Measurements from ENCODE around the gene UGT1A7. TPM values are rescaled to one million over a fixed set of nuclear protein-coding genes. Genes with fewer than 3 reads are reported as not detected.
"Not testable (repeated sequence)": the region's sequence is repeated elsewhere in the genome, so short reads cannot be mapped to it uniquely, and the experiment has no call there.

Gene UGT1A7
- total RNA-seq, 2 experiments from 2014 or later = not detected

DNA sequence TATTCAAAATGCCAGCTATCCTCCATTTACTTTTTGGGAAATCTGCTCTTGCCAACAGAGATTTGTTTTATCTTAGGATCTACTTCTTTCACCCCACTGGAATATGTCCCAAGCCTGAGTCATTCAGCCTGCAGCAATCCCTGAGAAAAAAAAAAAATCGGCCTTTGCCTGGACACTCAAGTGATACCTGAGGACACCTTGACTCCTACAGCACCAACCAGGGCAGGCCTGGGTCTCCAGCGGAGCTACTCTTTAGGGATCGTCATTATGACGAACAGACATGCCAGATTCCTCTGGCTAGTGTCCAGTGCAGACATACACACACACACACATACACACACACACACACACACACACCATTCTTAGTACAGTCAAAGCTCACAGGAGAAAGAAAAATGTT is 8.7 kb downstream of the UGT1A7 start:
- no peak for ATAC-seq
- CTCF ChIA-PET = no interaction called here
- H3K27me3 Mint-ChIP-seq = peaks cover 27% of the 10 kb centered on the region
- no peaks in the 10 kb centered on the region for H3K36me3 Mint-ChIP-seq
- DNase-seq = no peak
- H3K9me3 Mint-ChIP-seq (ENCODE audit: low read depth) = no peaks in the 10 kb centered on the region
- no peak overlapping the region for H3K27ac Mint-ChIP-seq
- H3K4me3 Mint-ChIP-seq = no peak overlapping the region
- no peaks in the 10 kb centered on the region for H3K4me1 Mint-ChIP-seq

DNA sequence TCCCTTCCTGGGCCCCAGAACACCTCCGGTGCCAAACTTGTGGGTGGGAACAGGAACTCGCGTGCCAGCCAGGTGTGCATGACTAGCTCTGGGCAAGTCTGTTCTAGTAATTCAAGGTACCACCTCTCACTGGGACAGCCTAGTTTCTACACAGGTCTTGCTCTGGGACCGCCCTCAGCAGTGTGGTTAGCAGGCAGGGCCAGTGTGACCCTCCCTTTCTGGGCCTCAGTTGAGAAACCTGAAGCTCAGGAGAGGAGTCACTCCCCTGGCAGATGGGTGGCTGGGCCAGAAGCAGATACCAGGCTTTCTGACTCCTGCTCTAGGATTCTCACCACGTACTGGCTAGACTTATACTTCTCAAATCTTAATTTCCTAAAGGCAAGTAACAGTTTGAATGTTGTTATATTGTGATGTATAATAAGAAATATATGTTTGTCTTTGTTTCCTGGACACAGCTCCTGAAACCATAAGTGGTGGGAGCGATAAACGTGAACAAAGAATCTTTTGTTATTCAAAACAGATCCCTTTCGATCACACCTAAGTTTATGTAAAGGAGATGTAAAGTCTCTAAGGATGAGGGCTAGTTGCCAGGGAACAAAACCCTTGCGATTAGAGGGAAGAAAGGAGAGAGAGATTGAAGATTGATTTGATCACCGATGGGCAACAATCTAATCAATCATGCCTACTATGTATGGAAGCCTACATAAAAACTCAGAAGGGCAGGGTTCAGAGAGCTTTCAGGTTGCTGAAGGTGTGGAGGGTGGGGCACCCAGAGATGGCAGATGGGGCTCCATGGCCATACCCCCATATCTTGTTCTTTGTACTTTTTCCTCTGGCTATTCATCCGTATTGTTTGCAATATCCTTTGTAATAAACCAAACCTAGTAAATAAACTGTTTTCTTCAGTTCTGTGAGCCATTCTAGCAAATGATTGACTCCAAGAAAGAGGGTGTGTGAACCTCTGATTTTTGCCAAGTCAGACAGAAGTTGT is 10.0 kb downstream of the UGT1A7 start:
- no peaks in the 10 kb centered on the region for H3K4me1 Mint-ChIP-seq
- H3K4me3 Mint-ChIP-seq = no peak overlapping the region
- H3K36me3 Mint-ChIP-seq = no peaks in the 10 kb centered on the region
- ATAC-seq = no peak
- CTCF ChIA-PET = interaction anchor here (1.4 kb wide), 1 partner anchor 137 kb away, joined by 3 read pairs; no protein-coding TSS in a partner anchor
- no peaks in the 10 kb centered on the region for H3K9me3 Mint-ChIP-seq (ENCODE audit: low read depth)
- DNase-seq = no peak
- H3K27ac Mint-ChIP-seq = no peak overlapping the region
- H3K27me3 Mint-ChIP-seq = peaks cover 31% of the 10 kb centered on the region

DNA sequence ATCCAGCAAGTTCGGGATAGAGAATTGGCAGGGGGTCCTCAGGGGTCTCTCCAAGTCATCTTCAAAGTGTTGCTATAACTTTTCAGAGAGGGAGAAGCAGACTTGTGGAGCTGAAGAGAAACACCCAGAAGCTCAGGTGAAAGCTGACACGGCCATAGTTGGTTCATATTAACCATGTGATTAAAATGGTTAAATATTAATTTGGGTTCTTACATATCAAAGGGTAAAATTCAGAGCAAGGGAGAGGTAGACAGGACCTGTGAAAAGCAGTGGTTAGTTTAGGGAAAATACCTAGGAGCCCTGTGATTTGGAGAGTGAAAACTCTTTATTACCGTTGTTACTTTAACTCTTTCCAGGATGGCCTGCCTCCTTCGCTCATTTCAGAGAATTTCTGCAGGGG is 10.9 kb downstream of the UGT1A7 start, which contains the start of gene UGT1A6:
UGT1A6 (plus strand) TSS at position 243 of the 400 bp plus-strand sequence; CDS start at position 358, 115 bp downstream.
- DNase-seq (no peak), ATAC-seq (no peak)
- Mint-ChIP-seq H3K4me3 (no peak within 1 kb of the TSS), H3K9me3 (ENCODE audit: low read depth) (no peaks in the 10 kb centered on the region), H3K27ac (no peak within 1 kb of the TSS), H3K36me3 (no peaks in the 10 kb centered on the region), H3K4me1 (no peaks in the 10 kb centered on the region), H3K27me3 (peaks cover 38% of the 10 kb centered on the region)
- CTCF ChIA-PET = no interaction called here

DNA sequence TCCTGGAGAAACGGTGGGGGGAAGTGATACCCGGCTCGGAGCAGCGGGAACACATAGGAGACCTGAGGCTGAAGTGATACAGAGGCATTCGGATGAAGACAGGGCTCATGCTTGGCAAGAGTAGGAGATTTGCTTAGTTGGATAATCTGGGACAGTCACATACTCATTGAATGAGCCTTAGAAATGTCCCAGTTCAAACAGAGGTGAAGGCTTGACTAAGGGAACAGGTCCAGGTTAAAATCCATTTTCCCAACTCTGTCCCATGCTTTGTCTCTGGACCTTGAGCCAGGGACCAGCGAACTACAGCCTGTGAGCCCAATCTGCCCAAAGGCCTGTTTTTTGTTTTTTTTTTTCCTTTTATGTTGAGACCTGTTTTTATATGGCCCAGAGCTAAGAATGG is 12.3 kb downstream of the UGT1A7 start:
- no peak for ATAC-seq
- Mint-ChIP-seq H3K4me3 (no peak overlapping the region), H3K9me3 (ENCODE audit: low read depth) (no peaks in the 10 kb centered on the region), H3K27ac (no peak overlapping the region), H3K4me1 (no peaks in the 10 kb centered on the region), H3K36me3 (no peaks in the 10 kb centered on the region), H3K27me3 (peaks cover 40% of the 10 kb centered on the region)
- CTCF ChIA-PET = no interaction called here
- no peak for DNase-seq

DNA sequence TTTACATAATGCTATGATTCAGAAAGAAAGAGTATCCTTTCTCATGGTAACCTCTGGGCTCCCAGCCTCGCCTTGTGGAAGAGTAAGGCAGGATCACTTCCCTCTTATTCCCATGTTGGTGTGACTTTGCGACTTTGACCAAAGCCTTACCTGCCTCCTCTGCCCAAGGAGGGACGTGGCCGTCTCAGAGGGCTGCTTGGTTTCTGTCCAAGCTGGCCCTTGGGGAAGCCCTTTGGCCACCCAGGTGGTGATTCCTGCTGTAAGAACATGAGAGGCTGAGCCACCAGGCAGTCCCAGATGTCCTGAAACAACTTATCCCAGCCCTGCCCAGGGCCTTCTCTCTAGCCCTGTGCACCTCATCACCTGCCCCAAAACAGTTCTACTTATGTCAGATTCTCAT is 17.0 kb downstream of the UGT1A7 start:
- Mint-ChIP-seq H3K27me3 (peaks cover 42% of the 10 kb centered on the region), H3K9me3 (ENCODE audit: low read depth) (no peaks in the 10 kb centered on the region), H3K36me3 (no peaks in the 10 kb centered on the region), H3K4me3 (no peak overlapping the region), H3K27ac (no peak overlapping the region), H3K4me1 (no peaks in the 10 kb centered on the region)
- DNase-seq (no peak), ATAC-seq (no peak)
- CTCF ChIA-PET = interaction anchor here (1.3 kb wide), 1 partner anchor 163 kb away, joined by 3 read pairs; no protein-coding TSS in a partner anchor

DNA sequence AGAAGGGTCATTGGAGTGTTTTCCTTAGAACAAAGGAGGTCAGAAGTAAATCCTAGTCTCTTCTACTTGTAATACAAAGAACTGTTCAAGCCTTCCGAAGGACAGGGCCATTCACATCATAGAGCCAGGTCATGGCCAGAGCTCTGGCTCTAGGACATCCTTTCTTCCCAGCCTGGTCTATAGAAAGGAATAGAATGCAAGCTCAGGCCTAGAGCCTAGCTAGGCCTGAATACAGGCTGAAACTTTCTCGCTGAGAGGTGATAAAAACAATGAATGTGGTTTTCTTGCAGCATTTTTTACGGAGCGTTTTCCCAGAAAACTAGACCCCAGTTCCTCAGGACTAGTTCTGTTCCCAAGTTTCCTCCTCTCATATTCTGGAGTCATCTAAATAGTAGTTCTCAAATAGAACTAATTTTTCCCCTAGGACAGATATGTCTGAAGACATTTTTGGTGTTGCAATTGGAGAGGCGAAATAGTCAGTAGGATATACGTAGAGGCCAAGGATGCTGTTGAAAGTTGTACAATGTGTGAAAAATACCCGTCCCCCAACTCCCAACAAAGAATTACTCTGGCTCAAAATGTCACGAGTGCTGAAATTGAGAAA is 17.8 kb downstream of the UGT1A7 start:
- DNase-seq (no peak), ATAC-seq (no peak)
- Mint-ChIP-seq H3K27ac (no peak overlapping the region), H3K9me3 (ENCODE audit: low read depth) (no peaks in the 10 kb centered on the region), H3K36me3 (no peaks in the 10 kb centered on the region), H3K4me1 (no peaks in the 10 kb centered on the region), H3K4me3 (no peak overlapping the region), H3K27me3 (peaks cover 41% of the 10 kb centered on the region)
- CTCF ChIA-PET = interaction anchor here (1.3 kb wide), 1 partner anchor 162 kb away, joined by 3 read pairs; no protein-coding TSS in a partner anchor

DNA sequence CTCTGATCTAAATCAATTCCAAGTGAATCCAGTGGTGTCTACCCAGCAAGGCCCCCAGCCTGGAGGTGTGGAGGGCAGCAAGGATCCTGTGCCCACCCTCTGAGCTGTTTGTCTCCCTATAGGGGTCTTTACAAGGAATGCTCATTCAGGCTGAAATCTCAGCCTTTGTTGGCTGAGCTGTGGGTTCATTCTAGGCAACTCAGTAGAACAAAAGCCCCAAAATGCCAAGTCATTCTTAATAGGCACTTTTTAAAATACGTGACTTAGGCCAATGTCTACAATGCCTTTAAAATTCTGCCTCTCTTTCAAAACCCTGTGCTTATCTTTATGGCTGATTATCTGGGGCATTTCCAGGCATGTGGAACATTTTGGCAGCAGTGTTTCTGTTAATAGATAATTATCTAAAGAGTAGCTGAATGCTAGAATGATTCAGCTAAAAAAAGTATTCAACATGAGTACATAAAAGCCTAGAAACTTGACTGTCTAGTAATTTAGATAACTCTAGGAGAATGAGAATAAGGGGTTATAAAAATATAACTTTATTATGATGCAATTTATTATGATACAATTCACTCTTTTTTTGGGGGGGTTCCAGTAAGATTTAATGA is 18.4 kb downstream of the UGT1A7 start:
- no peaks in the 10 kb centered on the region for H3K4me1 Mint-ChIP-seq
- H3K36me3 Mint-ChIP-seq = no peaks in the 10 kb centered on the region
- ATAC-seq (no peak), DNase-seq (no peak)
- no peak overlapping the region for H3K4me3 Mint-ChIP-seq
- no peaks in the 10 kb centered on the region for H3K9me3 Mint-ChIP-seq (ENCODE audit: low read depth)
- peaks cover 43% of the 10 kb centered on the region for H3K27me3 Mint-ChIP-seq
- CTCF ChIA-PET = no interaction called here
- H3K27ac Mint-ChIP-seq = no peak overlapping the region

DNA sequence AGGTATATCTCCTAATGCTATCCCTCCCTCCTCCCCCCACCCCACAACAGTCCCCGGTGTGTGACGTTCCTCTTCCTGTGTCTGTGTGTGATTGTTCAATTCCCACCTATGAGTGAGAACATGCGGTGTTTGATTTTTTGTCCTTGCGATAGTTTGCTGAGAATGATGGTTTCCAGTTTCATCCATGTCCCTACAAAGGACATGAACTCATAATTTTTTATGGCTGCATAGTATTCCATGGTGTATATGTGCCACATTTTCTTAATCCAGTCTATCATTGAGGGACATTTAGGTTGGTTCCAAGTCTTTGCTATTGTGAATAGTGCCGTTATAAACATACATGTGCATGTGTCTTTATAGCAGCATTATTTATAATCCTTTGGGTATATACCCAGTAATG is 19.1 kb downstream of the UGT1A7 start:
- H3K36me3 Mint-ChIP-seq; H3K9me3 Mint-ChIP-seq (ENCODE audit: low read depth); H3K27ac Mint-ChIP-seq; CTCF ChIA-PET; H3K4me1 Mint-ChIP-seq; H3K4me3 Mint-ChIP-seq; ATAC-seq; DNase-seq: not testable (repeated sequence)
- H3K27me3 Mint-ChIP-seq = peaks cover 45% of the 10 kb centered on the region

DNA sequence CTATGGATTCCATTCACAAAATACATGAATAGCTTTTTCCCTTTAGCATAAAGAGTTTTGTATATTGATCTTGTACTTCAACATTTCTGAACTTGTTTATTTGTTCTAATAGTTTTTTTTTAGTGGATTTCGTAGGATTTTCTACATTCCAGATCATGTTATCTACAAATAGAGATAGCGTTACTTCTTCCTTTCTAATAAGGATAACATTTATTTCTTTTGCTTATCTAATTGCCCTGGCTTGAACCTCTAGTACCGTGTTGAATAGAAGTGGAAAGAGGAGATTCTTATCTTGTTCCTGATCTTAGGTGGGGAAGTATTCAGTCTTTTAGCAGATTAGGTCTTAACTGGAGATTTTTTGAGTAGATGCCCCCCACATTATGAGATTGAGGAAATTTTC is 20.5 kb downstream of the UGT1A7 start:
- CTCF ChIA-PET = no interaction called here
- H3K36me3 Mint-ChIP-seq = no peaks in the 10 kb centered on the region
- no peak for ATAC-seq

DNA sequence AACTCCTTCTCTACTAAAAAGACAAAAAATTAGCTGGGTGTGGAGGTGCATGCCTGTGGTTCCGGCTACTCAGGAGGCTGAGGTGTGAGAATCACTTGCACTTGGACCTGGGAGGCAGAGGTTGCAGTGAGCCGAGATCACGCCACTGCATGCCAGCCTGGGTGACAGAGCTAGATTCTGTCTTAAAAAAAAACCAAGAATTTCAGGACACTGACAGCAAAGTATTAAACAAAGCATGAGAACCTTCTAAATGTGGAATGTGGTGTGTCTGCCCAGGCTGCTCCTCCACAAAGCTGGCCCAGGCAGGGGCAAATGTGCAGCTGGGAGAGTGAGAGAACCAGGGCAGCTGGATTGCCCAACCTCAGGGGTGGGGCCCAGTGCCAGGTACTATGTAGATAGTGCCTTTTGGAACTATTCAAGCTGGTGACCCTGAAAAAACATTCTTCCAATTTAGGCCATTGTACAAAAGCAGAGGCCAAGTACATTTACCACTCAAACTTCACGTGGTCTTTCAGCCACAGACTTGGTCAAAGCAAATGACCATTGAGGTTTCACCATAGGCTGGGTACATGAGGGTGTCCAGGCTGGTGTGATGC is 24.3 kb downstream of the UGT1A7 start:
- no peaks in the 10 kb centered on the region for H3K4me1 Mint-ChIP-seq
- no peak overlapping the region for H3K27ac Mint-ChIP-seq
- DNase-seq = no peak
- no peak for ATAC-seq
- peaks cover 47% of the 10 kb centered on the region for H3K27me3 Mint-ChIP-seq
- no peaks in the 10 kb centered on the region for H3K36me3 Mint-ChIP-seq
- H3K9me3 Mint-ChIP-seq (ENCODE audit: low read depth) = no peaks in the 10 kb centered on the region
- CTCF ChIA-PET = no interaction called here
- no peak overlapping the region for H3K4me3 Mint-ChIP-seq

More for the DNA sequence above, 20.5 kb downstream of the UGT1A7 start:
- no peak for DNase-seq
- Mint-ChIP-seq H3K4me1 (no peaks in the 10 kb centered on the region), H3K27ac (no peak overlapping the region), H3K4me3 (no peak overlapping the region), H3K9me3 (ENCODE audit: low read depth) (no peaks in the 10 kb centered on the region), H3K27me3 (peaks cover 36% of the 10 kb centered on the region)

DNA sequence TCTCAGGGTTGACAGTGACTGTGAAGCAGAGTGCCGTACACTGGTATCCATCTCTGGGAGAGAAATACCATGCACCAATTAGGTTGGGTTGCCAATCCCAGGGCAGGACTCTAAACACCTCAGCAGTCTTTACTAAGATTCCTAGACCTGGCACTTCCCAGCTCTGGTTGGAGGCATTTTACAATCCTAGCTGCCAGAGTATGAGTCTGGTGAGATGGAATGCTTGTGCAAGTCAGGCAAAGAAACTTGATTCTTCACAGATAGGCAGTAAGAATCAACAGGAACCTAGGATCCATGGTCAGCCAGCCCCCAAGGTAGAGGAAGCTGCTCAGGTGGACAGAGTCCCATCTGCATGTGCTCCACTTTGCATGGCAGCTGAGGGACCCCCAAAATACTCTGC is 25.0 kb downstream of the UGT1A7 start:
- CTCF ChIA-PET = no interaction called here
- no peak for DNase-seq
- peaks cover 47% of the 10 kb centered on the region for H3K27me3 Mint-ChIP-seq

DNA sequence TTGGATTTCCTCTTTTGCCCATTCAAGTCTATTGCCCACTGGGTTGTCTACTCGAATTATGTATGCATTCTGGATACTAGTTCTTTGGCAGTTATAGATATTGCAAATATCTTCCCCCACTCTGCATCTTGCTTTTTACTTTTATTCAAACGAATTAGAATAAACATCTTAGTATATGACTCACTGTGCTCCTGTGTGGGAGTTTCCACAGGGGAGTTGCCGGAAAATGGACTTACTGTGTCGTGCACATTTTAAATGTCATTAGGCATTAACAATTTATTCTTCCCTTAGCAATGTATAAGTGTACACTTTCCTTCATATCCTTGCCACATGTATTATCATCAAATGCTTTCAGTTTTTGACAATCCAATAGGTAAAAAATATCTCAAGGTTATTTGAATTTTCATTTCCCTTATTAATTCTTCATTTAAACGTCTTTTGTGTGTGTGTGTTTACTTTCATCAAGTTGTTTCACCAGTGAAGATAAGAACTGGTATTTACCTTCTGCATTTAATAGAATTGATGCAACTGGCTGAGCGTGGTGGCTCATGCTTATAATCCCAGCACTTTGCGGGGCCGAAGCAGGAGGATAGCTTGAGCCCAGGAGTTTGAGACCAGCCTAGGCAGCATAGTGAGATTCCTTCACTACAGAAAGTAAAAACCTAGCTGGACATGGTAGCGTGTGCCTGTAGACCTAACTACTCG is 26.4 kb downstream of the UGT1A7 start:
- no peaks in the 10 kb centered on the region for H3K9me3 Mint-ChIP-seq (ENCODE audit: low read depth)
- no peak for DNase-seq
- no peak for ATAC-seq
- H3K4me3 Mint-ChIP-seq = no peak overlapping the region
- no peak overlapping the region for H3K27ac Mint-ChIP-seq
- CTCF ChIA-PET = no interaction called here
- no peaks in the 10 kb centered on the region for H3K4me1 Mint-ChIP-seq
- H3K27me3 Mint-ChIP-seq = peaks cover 45% of the 10 kb centered on the region
- H3K36me3 Mint-ChIP-seq = no peaks in the 10 kb centered on the region

More for the DNA sequence above, 25.0 kb downstream of the UGT1A7 start:
- Mint-ChIP-seq H3K36me3 (no peaks in the 10 kb centered on the region), H3K9me3 (ENCODE audit: low read depth) (no peaks in the 10 kb centered on the region), H3K27ac (no peak overlapping the region), H3K4me3 (no peak overlapping the region), H3K4me1 (no peaks in the 10 kb centered on the region)
- no peak for ATAC-seq

DNA sequence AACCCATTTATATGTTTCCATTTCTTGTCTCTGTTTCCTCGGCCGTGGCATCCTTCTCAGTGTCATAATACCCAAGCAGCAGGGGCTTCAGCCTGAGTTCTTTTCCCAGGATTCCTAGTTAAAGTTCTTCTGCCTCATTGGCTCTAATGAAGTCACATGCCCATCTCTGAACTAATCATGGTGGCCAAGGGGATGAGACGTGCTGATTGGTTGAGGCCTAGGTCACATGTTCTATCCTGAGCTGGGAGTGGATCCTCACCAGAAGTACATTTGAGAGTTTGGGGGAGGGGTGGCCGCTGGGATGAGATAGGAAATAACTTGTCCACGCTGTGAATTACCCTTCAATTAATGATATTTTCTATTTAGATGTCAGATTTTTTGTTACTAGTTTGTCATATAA is 27.2 kb downstream of the UGT1A7 start:
- CTCF ChIA-PET = no interaction called here
- Mint-ChIP-seq H3K9me3 (ENCODE audit: low read depth) (no peaks in the 10 kb centered on the region), H3K4me1 (peaks cover 6% of the 10 kb centered on the region), H3K4me3 (no peak overlapping the region), H3K36me3 (no peaks in the 10 kb centered on the region), H3K27me3 (peaks cover 50% of the 10 kb centered on the region), H3K27ac (no peak overlapping the region)
- ATAC-seq (no peak), DNase-seq (no peak)
